HPDE6-E6E7 (cell line): ENCODE results near the gene HIC1.
"Not testable (repeated sequence)": the region's sequence is repeated elsewhere in the genome, so short reads cannot be mapped to it uniquely, and the experiment has no call there.

Source experiments
- DNase-seq: peaks from one replicate; pipeline ENCODE4 v3.0.0; 2011; ENCODE audit warnings: missing footprints; ENCODE audit errors: extremely low spot score

The HIC1 gene

GRCh38 chr17:2054512-2055291 is at the start of gene HIC1:
Gene HIC1, plus strand, starts transcription at chr17:2055103. Its CDS starts 1,588 bp downstream, at chr17:2056691.
- DNase-seq, result peak; percentile 70

DNA sequence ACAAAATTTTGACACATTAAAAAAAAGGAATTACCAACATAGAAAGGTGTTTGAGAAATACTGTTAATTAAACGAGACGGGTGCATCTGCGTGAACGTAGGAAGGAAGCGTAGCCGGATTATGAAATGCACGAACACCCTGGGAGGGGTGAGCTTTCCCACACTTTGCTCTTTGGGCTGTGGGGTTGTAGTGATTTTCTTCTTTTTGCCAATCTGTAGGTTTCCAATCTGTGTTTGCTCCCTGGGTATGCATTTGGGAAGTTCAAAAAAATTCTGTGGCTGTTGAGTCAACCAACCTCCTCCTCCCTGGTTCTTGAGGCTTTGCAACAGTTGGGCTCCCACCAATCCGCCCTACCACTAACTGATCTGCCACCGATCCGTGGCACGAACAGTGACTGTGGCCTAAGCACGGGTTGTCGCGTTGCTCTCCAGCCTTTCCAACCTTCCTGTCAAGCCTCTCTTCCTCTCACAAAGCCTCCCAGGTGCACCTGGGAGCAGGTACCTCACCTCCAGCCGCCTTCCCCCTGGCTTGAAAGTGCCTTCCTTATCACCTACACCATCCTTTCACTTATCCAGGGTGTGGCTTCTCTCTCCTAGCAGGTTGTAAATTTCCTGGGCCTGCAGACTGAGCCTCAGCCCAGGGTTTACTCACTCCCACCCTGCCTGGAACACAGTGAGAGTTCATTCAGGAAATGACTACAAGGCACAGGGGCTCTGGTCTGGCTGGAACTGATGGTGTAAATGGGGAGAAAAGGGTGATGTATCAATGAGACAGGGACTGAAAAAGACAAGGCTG is 46.4 kb upstream of the HIC1 start:
- DNase-seq, result no peak

GRCh38 chr17:2009737-2010136 is 45.2 kb upstream of the HIC1 start:
- DNase-seq, result no peak

- DNase-seq, result no peak
Observed at GRCh38 chr17:2011411-2012371, 43.2 kb upstream of the HIC1 start.

- no peak for DNase-seq
Observed at GRCh38 chr17:2012499-2012898, 42.4 kb upstream of the HIC1 start.

DNA sequence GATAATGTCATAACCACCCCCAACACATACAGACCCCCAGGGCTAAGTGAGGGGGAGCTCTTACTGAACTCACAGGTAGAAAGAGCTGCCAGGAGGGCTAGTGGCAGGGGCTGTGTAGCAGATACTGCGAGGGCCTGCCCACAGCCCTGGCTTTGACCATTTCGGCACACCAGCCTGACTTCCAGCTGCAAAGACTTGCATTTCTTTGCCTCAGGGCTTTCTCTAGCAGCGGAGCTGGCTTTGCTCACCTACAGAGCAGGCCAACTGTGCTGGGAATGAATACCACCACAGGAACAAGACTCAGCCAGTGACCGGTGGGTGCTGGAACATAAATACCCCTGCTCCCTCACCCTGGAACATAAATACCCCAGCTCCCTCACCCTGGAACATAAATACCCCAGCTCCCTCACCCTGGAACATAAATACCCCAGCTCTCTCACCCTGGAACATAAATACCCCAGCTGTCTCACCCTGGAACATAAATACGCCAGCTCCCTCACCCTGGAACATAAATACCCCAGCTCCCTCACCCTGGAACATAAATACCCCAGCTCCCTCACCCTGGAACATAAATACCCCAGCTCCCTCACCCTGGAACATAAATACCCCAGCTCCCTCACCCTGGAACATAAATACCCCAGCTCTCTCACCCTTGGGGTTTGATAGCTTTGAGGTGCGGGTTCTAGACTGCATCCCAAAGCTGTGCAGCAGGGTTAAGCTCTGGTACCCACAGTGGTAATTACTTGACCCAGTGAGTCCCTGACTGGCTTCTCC is 41.5 kb upstream of the HIC1 start:
- DNase-seq, result not testable (repeated sequence)

DNA sequence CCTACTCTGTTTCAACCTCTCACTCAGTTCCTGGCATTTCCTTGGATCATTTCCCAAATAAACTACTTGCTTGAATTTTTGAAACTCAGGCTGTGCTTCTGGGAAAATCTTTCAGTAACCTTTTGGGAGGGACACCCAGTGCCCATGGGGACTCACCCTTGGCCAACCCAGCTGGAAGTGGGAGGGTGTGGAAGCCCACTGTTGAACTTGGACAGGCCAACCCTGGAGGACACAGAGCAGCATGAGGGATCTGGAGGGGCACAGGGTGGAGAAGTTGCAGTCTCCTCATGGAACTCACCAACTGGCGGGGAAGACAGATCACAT is 40.9 kb upstream of the HIC1 start:
- DNase-seq, result no peak

- DNase-seq, result no peak
Observed at GRCh38 chr17:2015314-2015713, 39.6 kb upstream of the HIC1 start.

DNA sequence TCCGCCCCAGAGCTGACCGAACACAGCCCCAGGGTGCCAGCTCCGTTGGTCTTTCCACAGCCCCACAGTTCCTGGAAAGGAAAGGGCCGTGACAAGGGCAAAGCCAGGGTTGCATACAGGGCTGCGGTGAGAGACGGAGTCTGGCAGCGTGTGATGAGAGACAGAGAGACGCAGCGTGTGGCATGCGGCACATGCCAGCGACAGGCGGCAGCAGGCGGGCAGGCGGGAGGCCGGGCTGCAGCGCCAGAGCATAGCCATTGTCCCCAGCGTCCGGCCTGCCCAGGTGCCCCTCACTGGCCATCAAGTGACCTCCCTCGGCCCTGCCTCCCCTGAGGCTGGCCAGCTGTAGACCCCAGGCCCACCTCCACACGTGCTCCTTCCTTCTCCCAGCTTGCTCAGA is 38.4 kb upstream of the HIC1 start:
- no peak for DNase-seq

- DNase-seq, result no peak
Observed at GRCh38 chr17:2017274-2017941, 37.5 kb upstream of the HIC1 start.

DNA sequence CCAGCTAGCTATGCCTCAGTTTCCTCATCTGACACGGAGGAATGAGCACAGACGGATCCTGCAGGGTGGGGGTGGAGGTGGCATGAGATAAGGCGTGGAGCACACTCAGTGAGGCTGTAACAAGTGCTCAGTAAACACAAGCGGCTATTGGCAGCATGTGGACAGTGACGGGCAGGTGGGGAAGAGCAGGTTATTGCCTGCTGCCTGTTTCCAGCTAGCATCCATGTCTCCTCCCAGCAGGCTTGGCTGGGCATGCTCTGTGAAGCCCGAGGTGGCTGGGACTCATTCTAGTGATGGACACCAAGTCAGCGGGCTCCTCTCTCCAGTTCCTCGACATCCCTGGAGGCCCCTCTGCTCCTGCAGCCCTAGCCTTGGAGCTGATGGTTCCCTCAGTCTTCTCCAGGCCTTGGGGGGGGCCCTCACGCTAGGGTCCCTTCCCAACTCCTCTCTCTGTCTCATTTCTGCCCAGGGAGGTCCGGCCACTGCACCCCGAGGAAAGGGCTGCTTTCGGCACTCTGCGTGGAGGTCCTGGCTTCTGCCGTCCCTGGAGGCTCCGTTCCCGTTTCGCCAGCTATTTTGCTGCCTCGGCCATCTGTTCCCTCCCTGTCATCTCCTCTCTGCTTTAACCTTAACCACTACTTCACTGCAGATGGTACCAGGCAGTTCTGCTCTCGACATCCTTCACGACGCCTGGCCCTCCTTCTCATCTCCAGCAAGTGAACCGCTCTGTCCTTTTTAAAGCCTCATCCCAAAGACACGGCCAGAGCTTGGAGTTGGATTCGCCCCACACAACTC is 36.0 kb upstream of the HIC1 start:
- no peak for DNase-seq

DNA sequence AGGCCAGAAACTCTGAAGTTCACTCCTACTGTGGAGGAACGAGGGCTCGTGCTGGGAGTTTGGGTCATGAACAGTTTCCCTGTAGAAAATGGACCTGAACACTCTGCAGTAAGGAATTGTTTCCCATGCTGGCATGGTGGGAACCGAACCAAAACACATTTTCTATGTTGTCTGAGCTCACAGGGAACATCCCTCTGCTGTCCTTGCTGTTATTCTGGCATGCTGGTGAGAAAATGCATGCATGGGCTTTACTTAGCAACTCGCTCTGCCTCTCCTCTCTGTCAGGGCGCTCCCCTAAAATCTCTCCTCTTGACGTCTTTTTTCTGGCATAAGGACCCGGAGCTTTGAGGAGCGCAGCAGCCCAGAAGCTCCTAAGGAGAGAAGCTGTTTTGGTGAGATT is 35.2 kb upstream of the HIC1 start:
- no peak for DNase-seq

DNA sequence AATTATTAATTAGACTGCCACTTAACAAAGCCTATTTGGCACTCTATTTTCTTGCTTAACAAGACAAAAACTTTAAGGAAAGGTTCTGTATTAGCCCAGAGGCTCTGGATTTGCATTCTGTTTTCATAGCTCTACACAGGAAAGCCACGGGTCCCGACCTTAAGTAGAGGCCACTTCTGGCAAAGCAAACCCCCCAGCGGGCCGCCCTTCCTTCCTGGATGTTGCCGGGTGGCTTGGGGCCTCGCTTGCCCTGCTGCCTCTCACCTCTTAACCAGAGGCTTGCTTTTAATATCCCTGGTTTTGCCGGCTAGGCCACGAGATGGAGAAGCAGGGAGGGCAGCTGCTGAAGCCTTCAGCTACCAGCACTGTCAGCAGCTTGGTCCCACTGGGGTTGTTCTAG is 34.2 kb upstream of the HIC1 start:
- DNase-seq, result no peak

- DNase-seq, result no peak
Observed at GRCh38 chr17:2022647-2023240, 32.2 kb upstream of the HIC1 start.

GRCh38 chr17:2023256-2023655 is 31.6 kb upstream of the HIC1 start:
- no peak for DNase-seq

GRCh38 chr17:2023692-2024571 is 31.0 kb upstream of the HIC1 start:
- no peak for DNase-seq

DNA sequence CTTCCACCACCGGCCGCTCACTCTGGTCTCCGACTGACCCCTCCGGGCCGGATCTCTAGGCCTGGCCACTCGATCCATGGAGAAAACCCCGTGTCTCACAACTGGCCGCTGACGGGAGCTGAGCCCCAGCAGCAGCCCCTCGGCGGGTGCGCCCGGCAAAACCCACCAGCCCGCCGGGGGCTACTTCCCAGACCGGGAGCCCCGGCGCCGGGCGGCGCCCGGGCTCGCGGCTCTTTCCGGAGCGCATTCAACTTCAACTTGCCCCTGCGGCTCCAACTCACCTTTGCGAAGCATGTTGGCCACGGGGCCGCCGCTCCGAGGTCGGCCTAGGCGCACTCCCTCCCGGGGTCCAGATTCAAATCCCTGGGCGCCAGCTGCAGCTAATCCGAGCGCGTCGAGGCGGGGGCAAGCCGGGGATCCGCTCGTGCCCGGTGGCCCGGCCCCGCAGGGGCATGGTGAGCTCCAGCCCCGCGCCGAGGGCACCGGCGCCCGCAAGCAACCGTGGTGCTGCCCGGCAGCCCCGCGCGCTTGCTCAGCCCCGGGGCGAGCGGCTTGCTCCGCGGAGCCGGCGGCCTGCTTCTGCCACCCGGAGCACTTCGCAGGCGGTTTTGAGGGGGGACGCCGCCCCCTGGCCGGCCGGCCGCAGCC is 30.2 kb upstream of the HIC1 start:
- DNase-seq, result no peak

DNA sequence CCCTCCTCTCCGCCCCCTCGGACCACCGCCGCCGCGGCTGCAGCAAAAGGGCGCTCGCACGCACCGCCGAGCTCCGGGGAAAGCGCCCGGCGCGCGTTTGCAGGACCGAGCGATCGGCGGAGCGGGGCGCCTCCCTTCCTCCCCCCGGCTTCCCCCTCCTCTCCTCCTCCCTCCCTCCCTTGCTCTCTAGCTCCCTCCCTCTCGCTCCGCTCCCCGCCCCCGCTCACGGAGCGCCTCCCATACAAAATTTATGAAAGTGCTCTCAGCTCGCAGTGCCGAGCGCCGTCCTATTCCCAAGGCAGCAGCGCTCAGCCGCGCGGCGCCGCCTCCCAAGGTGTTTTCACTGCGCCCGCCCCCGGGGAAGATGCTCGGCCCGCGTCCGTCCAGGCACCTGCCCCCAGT is 29.7 kb upstream of the HIC1 start, which contains the start of gene RTN4RL1:
Gene RTN4RL1, minus strand, starts transcription at position 115 of the 402 bp plus-strand sequence. CDS start 469 bp downstream, outside the sequence.
- no peak for DNase-seq
